Type B pancreatic cell (in vitro differentiated cells): Measurements from ENCODE around the gene OR6S1. TPM values are rescaled to one million over a fixed set of nuclear protein-coding genes. Genes with fewer than 3 reads are reported as not detected.
"Not testable (repeated sequence)": the region's sequence is repeated elsewhere in the genome, so short reads cannot be mapped to it uniquely, and the experiment has no call there.

Source experiments
- DNase-seq: peaks from one replicate; pipeline ENCODE4 v3.0.0; 2021; ENCODE audit warnings: mixed read lengths; ENCODE audit not compliant: unreplicated experiment; ENCODE audit errors: extremely low spot score
- H3K27ac Mint-ChIP-seq: 2 replicates; pipeline ENCODE4 v1.8.0; 2021; ENCODE audit warnings: mild to moderate bottlenecking, mixed read lengths
- H3K27me3 Mint-ChIP-seq: 2 replicates; pipeline ENCODE4 v1.8.0; 2021; ENCODE audit warnings: mixed read lengths
- H3K36me3 Mint-ChIP-seq: 2 replicates; pipeline ENCODE4 v1.8.0; 2021; ENCODE audit warnings: mixed read lengths
- H3K4me1 Mint-ChIP-seq: one replicate; pipeline ENCODE4 v1.8.0; 2021; ENCODE audit warnings: mixed read lengths; ENCODE audit not compliant: unreplicated experiment
- H3K4me3 Mint-ChIP-seq: 2 replicates; pipeline ENCODE4 v1.8.0; 2021; ENCODE audit warnings: mild to moderate bottlenecking, mixed read lengths
- H3K9me3 Mint-ChIP-seq: 2 replicates; pipeline ENCODE4 v1.8.0; 2021; ENCODE audit warnings: mixed read lengths
- total RNA-seq: library from RNA; stranded (reverse); gene quantifications from 2 replicates; pipeline ENCODE4 v1.2.1, GENCODE V29; 2021; ENCODE audit warnings: low replicate concordance
- TF ChIP-seq, protein P1 (sequence below): fragments of 200-600 bp; sonication (generic); conservative IDR thresholded peaks from 2 replicates; pipeline ENCODE4 v1.5.0; 2021; ENCODE audit warnings: antibody characterized with exemption, mild to moderate bottlenecking

Gene OR6S1
- total RNA-seq, 1 donor from 2014 or later, result not detected

DNA sequence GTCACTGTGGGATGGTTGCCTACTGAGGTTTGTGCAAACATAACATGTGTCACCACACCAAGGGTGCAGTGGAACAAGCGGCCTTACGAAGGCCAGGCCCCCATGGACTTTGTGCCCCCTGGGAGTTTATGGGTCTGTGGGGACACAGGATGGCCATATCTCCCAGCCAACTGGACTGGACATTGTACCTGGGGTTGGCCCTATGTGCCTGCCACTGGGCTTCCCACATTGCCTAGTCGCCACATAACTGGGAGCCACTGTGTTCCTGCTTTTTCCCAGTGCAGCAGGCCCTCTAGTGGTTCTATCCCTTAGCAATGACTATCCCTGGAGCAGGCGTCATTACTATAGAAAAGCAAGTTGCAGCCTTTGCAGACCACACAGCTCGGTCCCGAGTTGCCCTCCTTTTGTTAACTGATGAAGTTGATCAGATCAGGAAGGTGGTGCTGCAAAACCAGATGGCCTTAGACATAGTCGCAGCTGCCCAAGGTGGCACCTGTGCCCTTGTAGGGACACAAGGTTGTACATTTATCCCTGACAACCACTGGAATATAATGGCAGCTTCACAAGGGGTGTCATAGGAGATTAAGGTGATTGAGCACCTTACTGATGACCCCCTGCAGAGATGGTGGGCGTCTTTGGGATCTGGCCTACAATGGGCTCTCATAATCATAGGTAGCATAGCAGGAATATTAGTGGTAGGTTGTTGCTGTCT, 35.1 kb downstream of the OR6S1 start:
- TF ChIP-seq, protein P1, sequence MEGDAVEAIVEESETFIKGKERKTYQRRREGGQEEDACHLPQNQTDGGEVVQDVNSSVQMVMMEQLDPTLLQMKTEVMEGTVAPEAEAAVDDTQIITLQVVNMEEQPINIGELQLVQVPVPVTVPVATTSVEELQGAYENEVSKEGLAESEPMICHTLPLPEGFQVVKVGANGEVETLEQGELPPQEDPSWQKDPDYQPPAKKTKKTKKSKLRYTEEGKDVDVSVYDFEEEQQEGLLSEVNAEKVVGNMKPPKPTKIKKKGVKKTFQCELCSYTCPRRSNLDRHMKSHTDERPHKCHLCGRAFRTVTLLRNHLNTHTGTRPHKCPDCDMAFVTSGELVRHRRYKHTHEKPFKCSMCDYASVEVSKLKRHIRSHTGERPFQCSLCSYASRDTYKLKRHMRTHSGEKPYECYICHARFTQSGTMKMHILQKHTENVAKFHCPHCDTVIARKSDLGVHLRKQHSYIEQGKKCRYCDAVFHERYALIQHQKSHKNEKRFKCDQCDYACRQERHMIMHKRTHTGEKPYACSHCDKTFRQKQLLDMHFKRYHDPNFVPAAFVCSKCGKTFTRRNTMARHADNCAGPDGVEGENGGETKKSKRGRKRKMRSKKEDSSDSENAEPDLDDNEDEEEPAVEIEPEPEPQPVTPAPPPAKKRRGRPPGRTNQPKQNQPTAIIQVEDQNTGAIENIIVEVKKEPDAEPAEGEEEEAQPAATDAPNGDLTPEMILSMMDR, result peak; percentile 66
- no peaks in the 10 kb centered on the region for H3K4me1 Mint-ChIP-seq
- H3K9me3 Mint-ChIP-seq, result no peaks in the 10 kb centered on the region
- H3K27me3 Mint-ChIP-seq, result peaks cover 2% of the 10 kb centered on the region
- no peaks in the 10 kb centered on the region for H3K36me3 Mint-ChIP-seq
- H3K4me3 Mint-ChIP-seq, result no peak overlapping the region
- H3K27ac Mint-ChIP-seq, result no peak overlapping the region
- no peak for DNase-seq

DNA sequence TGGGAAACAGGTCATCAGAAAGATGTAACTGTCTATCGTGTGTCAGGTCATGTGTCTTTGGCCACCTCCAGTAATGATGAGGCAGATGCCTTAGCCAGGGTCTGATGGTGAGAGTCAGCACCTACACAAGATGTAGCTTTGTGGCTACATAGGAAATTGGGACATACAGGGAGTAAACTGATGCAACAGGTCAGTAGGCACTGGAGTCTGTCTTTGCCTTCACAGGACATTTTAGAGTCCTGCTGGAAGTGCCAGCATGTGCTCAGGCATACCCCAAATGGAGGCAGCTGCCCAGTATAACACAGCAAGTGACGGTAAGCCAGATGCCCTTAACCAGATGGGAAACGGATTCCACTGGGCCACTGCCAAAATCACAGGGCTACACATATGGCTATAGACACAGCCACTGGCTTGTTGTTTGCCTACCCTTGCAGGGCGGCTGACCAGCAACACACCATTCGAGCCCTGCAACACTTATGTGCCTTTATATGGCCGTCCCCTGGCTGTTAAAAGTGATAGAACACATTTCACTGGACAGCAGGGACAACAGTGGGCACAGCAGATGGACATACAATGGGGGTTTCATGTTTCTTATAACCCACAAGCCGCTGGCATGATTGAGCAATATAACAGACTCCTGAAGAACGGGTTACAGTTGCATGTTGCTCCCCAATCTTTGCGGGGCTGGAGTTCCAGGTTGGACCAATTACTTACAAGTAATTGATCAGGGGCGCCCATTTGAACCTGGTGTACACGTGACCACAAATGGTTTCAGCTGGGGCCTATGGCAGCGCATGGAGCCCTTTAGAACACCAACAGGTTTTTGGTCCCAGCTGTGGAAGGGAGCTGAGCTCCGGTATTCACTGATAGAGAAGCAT, 37.4 kb downstream of the OR6S1 start:
- H3K4me3 Mint-ChIP-seq, result no peak overlapping the region
- H3K27me3 Mint-ChIP-seq, result peaks cover 6% of the 10 kb centered on the region
- no peaks in the 10 kb centered on the region for H3K9me3 Mint-ChIP-seq
- H3K27ac Mint-ChIP-seq, result no peak overlapping the region
- H3K4me1 Mint-ChIP-seq, result no peaks in the 10 kb centered on the region
- DNase-seq, result no peak
- H3K36me3 Mint-ChIP-seq, result no peaks in the 10 kb centered on the region
- TF ChIP-seq, protein P1, result no peak

DNA sequence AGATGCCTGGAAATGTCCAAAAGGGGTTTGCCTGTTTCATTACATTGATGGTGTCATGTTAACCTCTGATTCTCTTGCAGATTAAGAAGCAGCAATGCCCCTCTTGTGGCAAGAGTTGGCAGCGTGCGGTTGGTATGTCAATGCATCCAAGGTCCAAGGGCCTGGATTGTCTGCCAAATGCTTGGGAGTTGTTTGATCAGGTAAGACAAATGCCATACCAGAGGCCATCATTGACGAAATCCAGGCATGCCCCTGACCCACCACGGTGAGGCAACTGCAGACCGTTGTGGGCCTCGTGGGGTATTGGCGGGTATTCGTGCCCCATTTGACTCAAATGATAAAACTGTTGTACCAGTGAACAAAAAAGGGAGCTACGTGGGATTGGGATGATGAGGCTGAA, 38.9 kb downstream of the OR6S1 start:
- no peak for DNase-seq
- H3K4me3 Mint-ChIP-seq, result no peak overlapping the region
- TF ChIP-seq, protein P1, result no peak
- no peak overlapping the region for H3K27ac Mint-ChIP-seq
- no peaks in the 10 kb centered on the region for H3K36me3 Mint-ChIP-seq
- no peaks in the 10 kb centered on the region for H3K4me1 Mint-ChIP-seq
- no peaks in the 10 kb centered on the region for H3K9me3 Mint-ChIP-seq
- peaks cover 4% of the 10 kb centered on the region for H3K27me3 Mint-ChIP-seq

DNA sequence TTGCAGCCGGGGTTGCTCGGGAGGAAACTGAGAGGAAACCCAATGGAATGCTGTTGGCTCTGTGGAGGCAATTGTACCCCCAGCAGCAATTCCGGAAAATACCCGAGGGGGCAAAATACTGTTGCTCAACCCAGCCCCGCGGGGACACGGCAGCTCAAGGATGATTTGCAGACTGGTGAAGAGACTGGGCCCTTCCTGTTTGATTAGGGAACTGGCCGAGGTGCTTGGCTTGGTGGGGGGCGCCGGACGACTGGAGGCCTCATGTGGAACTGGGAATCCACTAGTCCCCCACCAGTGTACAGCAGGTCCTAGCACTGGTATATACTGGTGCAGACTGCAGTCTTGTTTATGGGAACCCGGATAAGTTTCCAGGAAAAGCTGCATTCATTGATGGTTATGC, 40.0 kb downstream of the OR6S1 start:
- H3K9me3 Mint-ChIP-seq, result no peaks in the 10 kb centered on the region
- H3K4me1 Mint-ChIP-seq, result no peaks in the 10 kb centered on the region
- TF ChIP-seq, protein P1, result no peak
- peaks cover 4% of the 10 kb centered on the region for H3K27me3 Mint-ChIP-seq
- no peaks in the 10 kb centered on the region for H3K36me3 Mint-ChIP-seq
- no peak for DNase-seq
- H3K4me3 Mint-ChIP-seq, result no peak overlapping the region
- H3K27ac Mint-ChIP-seq, result no peak overlapping the region

DNA sequence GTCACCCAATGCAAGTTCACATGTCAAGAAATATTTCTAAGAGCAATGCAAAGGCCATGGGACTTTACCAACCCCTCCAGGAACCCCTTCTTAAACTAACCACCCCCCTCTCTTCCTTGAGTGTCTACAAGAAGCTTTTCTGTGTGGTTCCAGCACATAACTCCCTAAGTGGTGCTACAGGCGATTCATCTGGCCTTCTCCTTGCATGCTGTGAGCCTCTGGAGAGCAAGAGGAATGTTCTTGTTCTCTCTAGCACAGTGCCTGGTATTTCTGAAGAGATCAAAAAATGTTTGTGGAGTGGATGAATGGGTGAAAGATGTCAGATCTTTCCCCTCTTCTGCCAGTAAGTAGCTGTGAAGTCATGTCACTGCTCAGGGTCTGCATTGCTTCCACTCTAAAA, 44.4 kb downstream of the OR6S1 start:
- no peak overlapping the region for H3K27ac Mint-ChIP-seq
- peaks cover 4% of the 10 kb centered on the region for H3K27me3 Mint-ChIP-seq
- H3K9me3 Mint-ChIP-seq, result no peaks in the 10 kb centered on the region
- TF ChIP-seq, protein P1, result no peak
- H3K36me3 Mint-ChIP-seq, result no peaks in the 10 kb centered on the region
- no peak overlapping the region for H3K4me3 Mint-ChIP-seq
- no peaks in the 10 kb centered on the region for H3K4me1 Mint-ChIP-seq
- DNase-seq, result no peak

DNA sequence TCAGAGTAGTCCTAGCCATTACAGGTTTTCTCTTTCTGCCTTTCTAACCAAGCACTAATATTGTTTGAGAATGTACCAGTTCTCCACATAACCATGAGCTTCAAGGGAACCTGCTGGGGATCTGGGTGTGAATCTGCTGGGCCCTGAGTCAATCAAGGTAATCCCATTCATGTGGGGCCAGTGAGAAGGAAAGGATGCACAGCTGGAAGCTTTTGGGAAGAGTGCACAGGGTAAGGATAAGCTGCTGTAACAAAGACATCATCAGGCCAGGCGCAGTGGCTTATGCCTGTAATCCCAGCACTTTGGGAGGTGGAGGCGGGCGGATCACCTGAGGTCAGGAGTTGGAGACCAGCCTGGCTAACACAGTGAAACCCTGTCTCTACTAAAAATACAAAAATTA, 45.8 kb downstream of the OR6S1 start:
- not testable (repeated sequence) for H3K9me3 Mint-ChIP-seq, DNase-seq, H3K27ac Mint-ChIP-seq, H3K36me3 Mint-ChIP-seq, H3K4me1 Mint-ChIP-seq, H3K4me3 Mint-ChIP-seq
- peaks cover 12% of the 10 kb centered on the region for H3K27me3 Mint-ChIP-seq
